Subcutaneous abdominal adipose tissue (tissue), 5 donors: ENCODE results near the gene CACNG8.

Experiments used
- H3K27ac ChIP-seq: one replicate; pipeline ENCODE4 v1.7.0; 2013; ENCODE audit warnings: low read depth, mild to moderate bottlenecking, inconsistent platforms, low read length, moderate library complexity
- H3K27me3 ChIP-seq, 5 donors: one replicate each; pipeline ENCODE4 v1.7.0; 2013; ENCODE audit warnings: low read length in 5 of 5, inconsistent platforms in 1 of 5; ENCODE audit not compliant: control insufficient read depth in 5 of 5, insufficient read depth in 4 of 5
- H3K36me3 ChIP-seq, 5 donors: one replicate each; pipeline ENCODE4 v1.7.0; 2013; ENCODE audit warnings: low read length in 5 of 5; ENCODE audit not compliant: control insufficient read depth in 5 of 5, insufficient read depth in 5 of 5
- H3K4me1 ChIP-seq, 5 donors: one replicate each; pipeline ENCODE4 v1.7.0; 2013; ENCODE audit warnings: low read length in 5 of 5, mild to moderate bottlenecking in 3 of 5, moderate library complexity in 1 of 5; ENCODE audit not compliant: control insufficient read depth in 5 of 5, insufficient read depth in 5 of 5
- H3K4me3 ChIP-seq, 5 donors: one replicate each; pipeline ENCODE4 v1.7.0; 2013; ENCODE audit warnings: low read length in 5 of 5, low read depth in 1 of 5
- H3K9ac ChIP-seq, 5 donors: one replicate each; pipeline ENCODE4 v1.7.0; 2013; ENCODE audit warnings: low read length in 5 of 5, mild to moderate bottlenecking in 4 of 5, moderate library complexity in 3 of 5
- H3K9me3 ChIP-seq, 5 donors: one replicate each; pipeline ENCODE4 v1.7.0; 2013; ENCODE audit warnings: low read length in 5 of 5; ENCODE audit not compliant: control insufficient read depth in 5 of 5
- donor health status: healthy.
- donor health status: healthy.
- donor health status: healthy.
- donor health status: healthy.
- donor health status: healthy.

The CACNG8 gene

GRCh38 chr19:53962887-53963431 is at the start of gene CACNG8:
Gene CACNG8 (plus strand): TSS chr19:53962937.
- H3K9ac ChIP-seq, result no peak within 1 kb of the TSS
- no peak within 1 kb of the TSS for H3K4me3 ChIP-seq
- no peaks in the 10 kb centered on the region for H3K36me3 ChIP-seq
- H3K27me3 ChIP-seq, result peaks cover 31 to 52% (median 45%) of the 10 kb centered on the region in 5 donors
- H3K4me1 ChIP-seq, result peaks cover 0 to 14% (median 0%) of the 10 kb centered on the region in 5 donors
- no peak within 1 kb of the TSS for H3K27ac ChIP-seq
- no peaks in the 10 kb centered on the region for H3K9me3 ChIP-seq

- Histone ChIP-seq H3K27me3 (peaks cover 13 to 37% (median 27%) of the 10 kb centered on the region in 5 donors), H3K27ac (no peak overlapping the region), H3K4me3 (no peak overlapping the region), H3K4me1 (no peaks in the 10 kb centered on the region), H3K9me3 (peaks cover 0 to 3% (median 0%) of the 10 kb centered on the region in 5 donors), H3K9ac (no peak overlapping the region), H3K36me3 (no peaks in the 10 kb centered on the region)
Measured at GRCh38 chr19:53915000-53915399, 47.7 kb upstream of the CACNG8 start.

GRCh38 chr19:53916004-53916403 is 46.7 kb upstream of the CACNG8 start:
- no peaks in the 10 kb centered on the region for H3K36me3 ChIP-seq
- no peak overlapping the region for H3K27ac ChIP-seq
- H3K27me3 ChIP-seq, result peaks cover 10 to 27% (median 18%) of the 10 kb centered on the region in 5 donors
- peaks cover 0 to 3% (median 0%) of the 10 kb centered on the region in 5 donors for H3K9me3 ChIP-seq
- no peak overlapping the region for H3K4me3 ChIP-seq
- H3K4me1 ChIP-seq, result no peaks in the 10 kb centered on the region
- no peak overlapping the region for H3K9ac ChIP-seq

GRCh38 chr19:53917356-53917755 is 45.4 kb upstream of the CACNG8 start:
- Histone ChIP-seq H3K27ac (no peak overlapping the region), H3K4me1 (no peaks in the 10 kb centered on the region)

GRCh38 chr19:53927739-53928138 is 35.0 kb upstream of the CACNG8 start:
- no peaks in the 10 kb centered on the region for H3K4me1 ChIP-seq
- peaks cover 0 to 4% (median 0%) of the 10 kb centered on the region in 5 donors for H3K27me3 ChIP-seq
- H3K36me3 ChIP-seq, result no peaks in the 10 kb centered on the region
- no peak overlapping the region for H3K4me3 ChIP-seq
- no peak overlapping the region for H3K9ac ChIP-seq
- H3K9me3 ChIP-seq, result no peaks in the 10 kb centered on the region
- H3K27ac ChIP-seq, result no peak overlapping the region

More at GRCh38 chr19:53917356-53917755, 45.4 kb upstream of the CACNG8 start:
- Histone ChIP-seq H3K9ac (no peak overlapping the region), H3K36me3 (no peaks in the 10 kb centered on the region), H3K4me3 (no peak overlapping the region), H3K9me3 (peaks cover 0 to 3% (median 0%) of the 10 kb centered on the region in 5 donors), H3K27me3 (peaks cover 3 to 14% (median 7%) of the 10 kb centered on the region in 5 donors)

- no peak overlapping the region for H3K4me3 ChIP-seq
- H3K9me3 ChIP-seq, result no peaks in the 10 kb centered on the region
- no peaks in the 10 kb centered on the region for H3K4me1 ChIP-seq
- H3K9ac ChIP-seq, result no peak overlapping the region
- H3K27ac ChIP-seq, result no peak overlapping the region
- H3K36me3 ChIP-seq, result no peaks in the 10 kb centered on the region
- peaks cover 3 to 12% (median 3%) of the 10 kb centered on the region in 5 donors for H3K27me3 ChIP-seq
Measured at GRCh38 chr19:53936029-53936428, 26.7 kb upstream of the CACNG8 start.

GRCh38 chr19:53942001-53942786 is 20.5 kb upstream of the CACNG8 start:
- Histone ChIP-seq H3K9ac (no peak overlapping the region), H3K27me3 (peaks cover 12 to 43% (median 32%) of the 10 kb centered on the region in 5 donors), H3K36me3 (no peaks in the 10 kb centered on the region), H3K4me3 (no peak overlapping the region), H3K4me1 (peaks cover 0 to 4% (median 0%) of the 10 kb centered on the region in 5 donors), H3K27ac (no peak overlapping the region), H3K9me3 (peaks cover 0 to 4% (median 0%) of the 10 kb centered on the region in 5 donors)

GRCh38 chr19:53944416-53944815 is 18.3 kb upstream of the CACNG8 start:
- H3K36me3 ChIP-seq, result no peaks in the 10 kb centered on the region
- H3K27me3 ChIP-seq, result peaks cover 12 to 45% (median 33%) of the 10 kb centered on the region in 5 donors

GRCh38 chr19:53944933-53945332 is 17.8 kb upstream of the CACNG8 start:
- no peak overlapping the region for H3K9ac ChIP-seq
- H3K36me3 ChIP-seq, result no peaks in the 10 kb centered on the region
- H3K27me3 ChIP-seq, result peaks cover 10 to 43% (median 33%) of the 10 kb centered on the region in 5 donors
- H3K4me1 ChIP-seq, result peaks cover 0 to 4% (median 0%) of the 10 kb centered on the region in 5 donors
- H3K4me3 ChIP-seq, result no peak overlapping the region
- H3K27ac ChIP-seq, result no peak overlapping the region
- peaks cover 0 to 4% (median 0%) of the 10 kb centered on the region in 5 donors for H3K9me3 ChIP-seq

More at GRCh38 chr19:53944416-53944815, 18.3 kb upstream of the CACNG8 start:
- no peak overlapping the region for H3K9ac ChIP-seq
- no peak overlapping the region for H3K27ac ChIP-seq
- H3K4me1 ChIP-seq, result peaks cover 0 to 4% (median 0%) of the 10 kb centered on the region in 5 donors
- H3K4me3 ChIP-seq, result no peak overlapping the region
- peaks cover 0 to 4% (median 0%) of the 10 kb centered on the region in 5 donors for H3K9me3 ChIP-seq

- no peak overlapping the region for H3K9ac ChIP-seq
- no peaks in the 10 kb centered on the region for H3K36me3 ChIP-seq
- peaks cover 0 to 4% (median 0%) of the 10 kb centered on the region in 5 donors for H3K9me3 ChIP-seq
- H3K27ac ChIP-seq, result no peak overlapping the region
- H3K4me1 ChIP-seq, result peaks cover 0 to 4% (median 0%) of the 10 kb centered on the region in 5 donors
- no peak overlapping the region for H3K4me3 ChIP-seq
- peaks cover 9 to 38% (median 33%) of the 10 kb centered on the region in 5 donors for H3K27me3 ChIP-seq
Measured at GRCh38 chr19:53945441-53945840, 17.3 kb upstream of the CACNG8 start.
